Adrenal gland (tissue), 12 donors: ENCODE data around the gene DNASE1L2. TPM values are rescaled to one million over a fixed set of nuclear protein-coding genes. Genes with fewer than 3 reads are reported as not detected.
A peak's percentile ranks its signal among the peaks of the same experiment; 100 is the strongest.

Source experiments
- DNase-seq, 7 donors: peaks; one replicate each; pipeline ENCODE4 v3.0.0-alpha.2; 2019 to 2020
- H3K27ac ChIP-seq, 5 donors: fragments of 200-600 bp; sonication (generic) in 4 of 5; 1 replicate in 3 of 5; 2 replicates in 2 of 5; pipeline versions ENCODE4 v1.5.1 to v1.8.0; 2016 to 2020; ENCODE audit warnings: mild to moderate bottlenecking in 1 of 5
- H3K27me3 ChIP-seq: fragments of 200-600 bp; 2 replicates; pipeline ENCODE4 v1.8.0; 2021
- H3K36me3 ChIP-seq, 2 donors: fragments of 200-600 bp; replicated peaks in 1 of 2; 1 replicate in 1 of 2; 2 replicates in 1 of 2; pipeline versions ENCODE4 v1.5.1 to v1.8.0; 2018 to 2022
- H3K4me1 ChIP-seq, 2 donors: fragments of 200-600 bp; replicated peaks in 1 of 2; 1 replicate in 1 of 2; 2 replicates in 1 of 2; pipeline versions ENCODE4 v1.5.1 to v1.8.0; 2018 to 2021
- H3K4me3 ChIP-seq, 4 donors: fragments of 200-600 bp; sonication (generic) in 3 of 4; one replicate each; pipeline ENCODE4 v1.5.1; 2016 to 2018
- H3K9me3 ChIP-seq, 3 donors: fragments of 200-600 bp; sonication (generic) in 1 of 3; replicated peaks in 1 of 3; 1 replicate in 2 of 3; 2 replicates in 1 of 3; pipeline versions ENCODE4 v1.5.1 to v1.8.0; 2016 to 2021
- POLR2A ChIP-seq, 2 donors: fragments of 450-650 bp; IDR thresholded peaks; one replicate each; pipeline ENCODE4 v1.6.1; 2017; ENCODE audit warnings: antibody characterized with exemption in 2 of 2, mild to moderate bottlenecking in 2 of 2, moderate library complexity in 1 of 2
- WGBS, 4 donors: extraction: QIAGEN DNeasy Blood & Tissue Kit in 2 of 4; methylation state at CpG; one replicate each; pipeline versions ENCODE4 v1.1.5 to v1.1.7; 2013 to 2017; 5-methylcytosine and 5-hydroxymethylcytosine counted together
- intact Hi-C, 2 donors: fragments of 100-400 bp; cut with DNase I; formaldehyde crosslinking; loops; one replicate each; pipeline versions ENCODE4 v1.14.1 to v1.15.0; 2022 to 2023
- polyA plus RNA-seq, 3 donors: library from polyadenylated mRNA; stranded (reverse); fragments of 200-250 nt in 2 of 3; fragments of 350-450 nt in 1 of 3; fragmentation: Illumina TruSeq in 1 of 3; extraction: RNeasy Lipid Tissue Mini Kit (QIAGEN cat#74804) in 1 of 3; gene quantifications; one replicate each; pipeline ENCODE4 v1.2.3, GENCODE V29; 2013 to 2014
- total RNA-seq, 9 donors: library from RNA; depleted of rRNA in 4 of 9; stranded (reverse); fragments of >200 nt in 4 of 9; fragments of 120-200 nt in 1 of 9; fragmentation: NEBNext Ultra II Directional in 1 of 9; extraction: Animal tissue kit (Norgen Biotek cat#: 25700) in 1 of 9; gene quantifications; one replicate each; pipeline versions ENCODE4 v1.1.0 to v1.2.4, GENCODE V29; 2013 to 2023
- TF ChIP-seq, protein P1 (sequence below), 6 experiments: fragments of 450-650 bp in 4 of 6; fragments of 200-600 bp in 2 of 6; sonication (generic) in 1 of 6; IDR thresholded peaks; 1 replicate in 5 of 6; 2 replicates in 1 of 6; pipeline versions ENCODE4 v1.5.1 to v1.8.0; 2016 to 2021; ENCODE audit warnings: antibody characterized with exemption in 6 of 6, mild to moderate bottlenecking in 2 of 6, moderate library complexity in 1 of 6
- donor health status: healthy with polysubstance abuse.
- donor health status: Bipolar disorder and iron deficiency.
- donor health status: DM: yes; HTN: yes; CAD: no.
- donor health status: DM: no; HTN: no; CAD: no.
- donor health status: DM: no; HTN: no; CAD: no.
- donor health status: DM: yes; HTN: yes; CAD: no.

Gene DNASE1L2
- total and polyA plus RNA-seq, 12 donors = 0.25 to 6.0 (median 0.89) TPM; not detected in 2

DNA sequence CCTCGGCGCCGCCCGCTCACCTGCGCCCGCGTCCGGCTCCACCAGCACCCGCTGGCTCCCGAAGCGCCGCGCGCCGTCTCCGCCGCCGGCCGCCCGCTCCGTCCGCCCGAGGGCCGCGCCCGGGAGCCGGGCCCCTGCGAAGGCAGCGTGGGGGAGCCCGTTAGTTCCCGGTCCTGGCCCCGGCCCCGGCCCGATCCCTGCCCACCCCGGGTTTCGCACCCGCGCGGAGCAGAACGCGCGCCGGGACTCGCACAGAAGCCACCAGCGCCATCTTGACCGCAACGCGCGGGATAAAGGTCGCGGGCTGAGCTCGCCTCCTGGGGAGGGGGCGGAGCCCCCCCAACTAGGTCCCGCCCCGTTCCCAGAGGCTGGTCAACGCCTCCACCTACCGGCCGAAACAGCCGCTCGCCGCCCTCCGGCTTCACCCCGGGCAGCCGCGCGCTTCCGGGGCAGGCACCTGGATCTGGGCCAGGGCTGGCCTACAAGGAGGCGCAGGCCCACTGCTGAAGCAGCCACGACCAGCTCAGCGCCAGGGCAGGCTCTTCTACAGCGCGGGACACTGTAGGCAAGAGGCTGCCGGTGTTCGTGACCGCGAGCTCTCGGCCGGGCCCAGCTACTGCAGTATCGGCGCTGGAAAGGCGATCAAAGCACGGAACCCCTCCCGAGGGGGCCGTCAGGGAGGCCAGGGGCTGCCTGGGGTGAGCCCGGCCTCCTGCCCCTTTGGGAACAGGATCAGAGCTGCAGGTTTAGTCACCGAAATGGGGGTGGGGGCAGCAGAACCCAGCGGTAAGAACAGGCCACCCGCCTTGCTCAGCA is 15.3 kb downstream of the DNASE1L2 start, which contains the start of gene ECI1:
Gene ECI1, minus strand, starts transcription at position 292 of the 816 bp plus-strand sequence. Its CDS starts 21 bp downstream, at position 271.
- H3K4me1 ChIP-seq = peaks cover 19 to 23% of the 10 kb centered on the region in 2 donors
- TF ChIP-seq POLR2A (IDR thresholded peaks at IDR 0.05) = peak; percentile 59 to 92
- TF ChIP-seq, protein P1, sequence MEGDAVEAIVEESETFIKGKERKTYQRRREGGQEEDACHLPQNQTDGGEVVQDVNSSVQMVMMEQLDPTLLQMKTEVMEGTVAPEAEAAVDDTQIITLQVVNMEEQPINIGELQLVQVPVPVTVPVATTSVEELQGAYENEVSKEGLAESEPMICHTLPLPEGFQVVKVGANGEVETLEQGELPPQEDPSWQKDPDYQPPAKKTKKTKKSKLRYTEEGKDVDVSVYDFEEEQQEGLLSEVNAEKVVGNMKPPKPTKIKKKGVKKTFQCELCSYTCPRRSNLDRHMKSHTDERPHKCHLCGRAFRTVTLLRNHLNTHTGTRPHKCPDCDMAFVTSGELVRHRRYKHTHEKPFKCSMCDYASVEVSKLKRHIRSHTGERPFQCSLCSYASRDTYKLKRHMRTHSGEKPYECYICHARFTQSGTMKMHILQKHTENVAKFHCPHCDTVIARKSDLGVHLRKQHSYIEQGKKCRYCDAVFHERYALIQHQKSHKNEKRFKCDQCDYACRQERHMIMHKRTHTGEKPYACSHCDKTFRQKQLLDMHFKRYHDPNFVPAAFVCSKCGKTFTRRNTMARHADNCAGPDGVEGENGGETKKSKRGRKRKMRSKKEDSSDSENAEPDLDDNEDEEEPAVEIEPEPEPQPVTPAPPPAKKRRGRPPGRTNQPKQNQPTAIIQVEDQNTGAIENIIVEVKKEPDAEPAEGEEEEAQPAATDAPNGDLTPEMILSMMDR (IDR thresholded peaks at IDR 0.05) = peak; percentile 66 to 94 (median 72)
- intact Hi-C loops = loop anchor here in 1 of 2 donors (10.0 kb wide), 1 partner anchor 87 kb away; no protein-coding TSS in a partner anchor
- no peaks in the 10 kb centered on the region for H3K9me3 ChIP-seq
- WGBS, 4 donors = 1 to 8% (median 1%) methylated on average over 4 to 88 of the region's 88 CpGs
- peaks cover 0 to 41% of the 10 kb centered on the region in 2 donors for H3K36me3 ChIP-seq
- H3K27me3 ChIP-seq = no peaks in the 10 kb centered on the region
- peak; percentile 97 to 98 (median 98) for DNase-seq
- H3K27ac ChIP-seq = peak within 1 kb of the TSS; percentile 57 to 98 (median 88)
- H3K4me3 ChIP-seq = peak within 1 kb of the TSS in 2 of 4 donors; percentile 14 to 91

DNA sequence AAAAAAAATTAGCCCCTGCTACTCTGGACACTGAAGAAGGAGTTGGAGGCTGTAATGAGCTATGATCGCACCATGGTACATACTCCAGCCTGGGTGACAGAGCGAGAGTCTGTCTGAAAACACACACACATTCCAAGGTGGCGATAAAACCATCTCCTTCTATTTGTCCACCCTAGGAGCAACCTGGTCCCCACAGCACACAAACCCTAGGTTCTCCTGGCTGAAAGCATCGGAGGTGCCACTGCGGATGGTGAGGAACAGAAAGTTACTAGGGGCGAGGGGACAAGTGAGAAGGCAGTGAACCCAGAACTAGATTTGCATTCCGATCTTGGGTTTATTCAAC is 16.5 kb downstream of the DNASE1L2 start:
- peak overlapping the region in 2 of 5 donors; percentile 88 to 91 for H3K27ac ChIP-seq
- intact Hi-C loops = loop anchor here in 1 of 2 donors (10.0 kb wide), 1 partner anchor 88 kb away; no protein-coding TSS in a partner anchor
- H3K27me3 ChIP-seq = no peaks in the 10 kb centered on the region
- H3K36me3 ChIP-seq = peaks cover 0 to 50% of the 10 kb centered on the region in 2 donors
- no peak for TF ChIP-seq POLR2A (IDR thresholded peaks at IDR 0.05)
- TF ChIP-seq, protein P1 (IDR thresholded peaks at IDR 0.05) = no peak
- H3K9me3 ChIP-seq = no peaks in the 10 kb centered on the region
- WGBS, 4 donors = 92 to 96% (median 94%) methylated on average over 7 of the region's 7 CpGs
- peaks cover 19 to 23% of the 10 kb centered on the region in 2 donors for H3K4me1 ChIP-seq
- no peak overlapping the region for H3K4me3 ChIP-seq
- no peak for DNase-seq

DNA sequence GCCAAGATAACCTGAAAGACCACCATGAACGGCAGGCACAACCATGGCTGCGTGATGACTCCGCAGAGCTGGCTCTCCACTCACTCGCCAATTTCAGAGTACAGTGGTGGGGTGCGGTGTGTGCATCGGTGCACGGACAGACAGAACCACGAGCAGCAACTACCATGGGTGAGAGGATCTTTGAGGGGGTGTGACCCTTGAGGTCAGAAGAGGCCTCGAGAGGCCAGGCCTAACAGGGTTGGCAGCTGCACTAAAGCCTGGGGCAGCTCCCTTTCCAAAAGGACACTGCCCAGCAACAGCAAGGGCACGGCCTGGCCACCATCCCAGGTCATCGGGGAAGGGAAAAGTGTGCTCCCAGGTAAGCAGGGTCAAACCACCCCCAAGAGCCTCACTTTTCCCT is 17.0 kb downstream of the DNASE1L2 start:
- Histone ChIP-seq H3K36me3 (peaks cover 0 to 56% of the 10 kb centered on the region in 2 donors), H3K27me3 (no peaks in the 10 kb centered on the region), H3K4me3 (no peak overlapping the region), H3K4me1 (peaks cover 19 to 23% of the 10 kb centered on the region in 2 donors), H3K27ac (no peak overlapping the region), H3K9me3 (no peaks in the 10 kb centered on the region)
- intact Hi-C loops = loop anchor here in 1 of 2 donors (10.0 kb wide), 1 partner anchor 88 kb away; no protein-coding TSS in a partner anchor
- 77 to 86% (median 86%) methylated on average over 8 to 11 of the region's 11 CpGs for WGBS, 4 donors
- no peak for DNase-seq
- no peak for TF ChIP-seq POLR2A (IDR thresholded peaks at IDR 0.05)
- TF ChIP-seq, protein P1 (IDR thresholded peaks at IDR 0.05) = no peak

DNA sequence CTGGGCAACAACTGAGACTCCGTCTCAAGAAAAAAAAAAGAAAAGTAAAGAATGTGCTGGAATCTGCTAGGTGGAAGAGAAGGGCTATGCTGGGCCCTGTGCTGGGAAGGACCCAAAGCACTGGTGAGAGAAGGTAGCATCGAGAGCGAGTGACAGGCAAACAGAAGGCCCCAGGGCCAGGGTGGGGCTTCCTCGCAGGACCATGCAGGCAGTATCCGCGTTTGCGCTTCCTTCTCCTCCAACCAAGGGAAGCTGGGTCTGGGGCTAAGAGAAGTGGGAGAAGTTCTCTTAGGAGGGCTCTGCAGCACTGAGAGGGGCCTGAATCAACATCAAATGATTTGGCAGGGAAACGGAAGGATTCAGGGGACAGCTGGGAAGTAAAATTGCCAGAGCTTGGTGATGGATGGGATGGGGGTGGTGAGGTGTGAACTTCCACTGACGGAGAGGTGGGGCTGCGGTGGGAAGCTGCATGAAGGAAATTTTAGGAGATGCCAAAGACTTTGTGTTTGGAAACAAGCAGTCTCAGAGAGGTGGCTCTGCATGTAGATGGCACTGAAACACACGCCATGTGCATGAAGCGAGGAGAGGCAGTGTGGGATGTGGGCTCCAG is 20.4 kb downstream of the DNASE1L2 start:
- Histone ChIP-seq H3K27ac (no peak overlapping the region), H3K27me3 (no peaks in the 10 kb centered on the region), H3K36me3 (peaks cover 0 to 88% of the 10 kb centered on the region in 2 donors), H3K4me1 (peaks cover 9 to 12% of the 10 kb centered on the region in 2 donors), H3K4me3 (no peak overlapping the region), H3K9me3 (no peaks in the 10 kb centered on the region)
- intact Hi-C loops = loop anchor here in 1 of 2 donors (10.0 kb wide), 1 partner anchor 92 kb away; no protein-coding TSS in a partner anchor
- TF ChIP-seq POLR2A (IDR thresholded peaks at IDR 0.05) = no peak
- TF ChIP-seq, protein P1 (IDR thresholded peaks at IDR 0.05) = no peak
- DNase-seq = no peak
- 80 to 85% (median 84%) methylated on average over 12 of the region's 12 CpGs for WGBS, 4 donors
